Measurements from ENCODE around the gene H2AZ2. TPM values are rescaled to one million over a fixed set of nuclear protein-coding genes. Genes with fewer than 3 reads are reported as not detected.
"Not testable (repeated sequence)": the region's sequence is repeated elsewhere in the genome, so short reads cannot be mapped to it uniquely, and the experiment has no call there.

H2AZ2 gene
- total RNA-seq, 1 experiment from 2014 or later = 188 TPM

GRCh38 chr7:44846816-44847508 lies 925 bp downstream of the H2AZ2 start:
- Histone ChIP-seq H3K36me3 (ENCODE audit: insufficient read depth, low read length) (peaks cover 17% of the 10 kb centered on the region), H3K79me2 (ENCODE audit: low read length) (peaks cover 54% of the 10 kb centered on the region), H3K9me2 (replicated peaks; ENCODE audit: insufficient read depth, low read length) (no peaks in the 10 kb centered on the region), H3K27ac (ENCODE audit: low read length) (peak overlapping the region; percentile 86), H3K4me2 (ENCODE audit: low read depth, low read length, poor library complexity, severe bottlenecking) (peak overlapping the region; percentile 76), H2AFZ (ENCODE audit: low read length) (no peak overlapping the region), H3K9ac (ENCODE audit: low read length) (peak overlapping the region; percentile 86), H4K20me1 (ENCODE audit: insufficient read depth, low read depth, low read length) (peaks cover 11% of the 10 kb centered on the region; the same call in 1 of the 2 replicates), H3K4me1 (ENCODE audit: low read length) (peaks cover 31% of the 10 kb centered on the region), H3K9me3 (ENCODE audit: low read length) (no peaks in the 10 kb centered on the region), H3K4me3 (ENCODE audit: low read length) (peak overlapping the region; percentile 82), H3K27me3 (ENCODE audit: low read length) (no peaks in the 10 kb centered on the region)
- peak; percentile 50 for DNase-seq

GRCh38 chr7:44846390-44846789 lies 1.5 kb downstream of the H2AZ2 start:
- Histone ChIP-seq H3K4me1 (ENCODE audit: low read length) (peaks cover 31% of the 10 kb centered on the region), H3K4me3 (ENCODE audit: low read length) (peak overlapping the region; percentile 82), H3K9ac (ENCODE audit: low read length) (peak overlapping the region; percentile 86), H3K79me2 (ENCODE audit: low read length) (peaks cover 60% of the 10 kb centered on the region), H3K36me3 (ENCODE audit: insufficient read depth, low read length) (peaks cover 21% of the 10 kb centered on the region), H4K20me1 (ENCODE audit: insufficient read depth, low read depth, low read length) (peaks cover 11% of the 10 kb centered on the region; the same call in 1 of the 2 replicates), H3K27ac (ENCODE audit: low read length) (peak overlapping the region; percentile 86), H3K4me2 (ENCODE audit: low read depth, low read length, poor library complexity, severe bottlenecking) (peak overlapping the region; percentile 76)
- not testable (repeated sequence) for H3K9me2 ChIP-seq (replicated peaks; ENCODE audit: insufficient read depth, low read length); H2AFZ ChIP-seq (ENCODE audit: low read length); H3K27me3 ChIP-seq (ENCODE audit: low read length); H3K9me3 ChIP-seq (ENCODE audit: low read length); DNase-seq

- H3K4me1 ChIP-seq (ENCODE audit: low read length) = peaks cover 31% of the 10 kb centered on the region
- H3K27me3 ChIP-seq (ENCODE audit: low read length) = no peaks in the 10 kb centered on the region
- no peak for DNase-seq
- H3K27ac ChIP-seq (ENCODE audit: low read length) = peak overlapping the region; percentile 86
- H3K36me3 ChIP-seq (ENCODE audit: insufficient read depth, low read length) = peaks cover 30% of the 10 kb centered on the region
- H2AFZ ChIP-seq (ENCODE audit: low read length) = no peak overlapping the region
- H3K4me2 ChIP-seq (ENCODE audit: low read depth, low read length, poor library complexity, severe bottlenecking) = peak overlapping the region; percentile 76
- no peaks in the 10 kb centered on the region for H3K9me3 ChIP-seq (ENCODE audit: low read length)
- H3K9ac ChIP-seq (ENCODE audit: low read length) = peak overlapping the region; percentile 86
- no peaks in the 10 kb centered on the region for H3K9me2 ChIP-seq (replicated peaks; ENCODE audit: insufficient read depth, low read length)
- peaks cover 69% of the 10 kb centered on the region for H3K79me2 ChIP-seq (ENCODE audit: low read length)
- peak overlapping the region; percentile 82 for H3K4me3 ChIP-seq (ENCODE audit: low read length)
- peaks cover 11% of the 10 kb centered on the region; the same call in 1 of the 2 replicates for H4K20me1 ChIP-seq (ENCODE audit: insufficient read depth, low read depth, low read length)
Observed at GRCh38 chr7:44845451-44845850, 2.4 kb downstream of the H2AZ2 start.

DNA sequence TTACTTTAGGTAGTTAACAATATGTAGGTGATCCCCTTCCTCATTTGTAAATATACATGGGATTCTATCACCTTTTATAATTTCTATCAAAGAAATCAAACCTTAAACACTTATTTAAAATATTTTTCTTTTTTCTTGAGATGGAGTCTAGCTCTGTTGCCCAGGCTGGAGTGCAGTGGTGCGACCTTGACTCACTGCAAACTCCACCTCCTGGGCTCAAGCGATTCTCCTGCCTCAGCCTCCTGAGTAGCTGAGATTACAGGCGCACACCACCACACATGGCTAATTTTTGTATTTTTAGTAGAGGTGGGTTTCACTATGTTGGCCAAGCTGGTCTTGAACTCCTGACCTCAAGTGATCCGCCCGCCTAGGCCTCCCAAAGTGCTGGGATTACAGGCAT lies 4.4 kb downstream of the H2AZ2 start:
- Histone ChIP-seq H3K4me1 (ENCODE audit: low read length) (peaks cover 21% of the 10 kb centered on the region), H3K36me3 (ENCODE audit: insufficient read depth, low read length) (peaks cover 40% of the 10 kb centered on the region), H4K20me1 (ENCODE audit: insufficient read depth, low read depth, low read length) (peaks cover 11% of the 10 kb centered on the region; the same call in 1 of the 2 replicates), H3K79me2 (ENCODE audit: low read length) (peaks cover 82% of the 10 kb centered on the region)
- H2AFZ ChIP-seq (ENCODE audit: low read length); H3K9me2 ChIP-seq (replicated peaks; ENCODE audit: insufficient read depth, low read length); H3K9me3 ChIP-seq (ENCODE audit: low read length); H3K27ac ChIP-seq (ENCODE audit: low read length); H3K4me2 ChIP-seq (ENCODE audit: low read depth, low read length, poor library complexity, severe bottlenecking); H3K27me3 ChIP-seq (ENCODE audit: low read length); H3K9ac ChIP-seq (ENCODE audit: low read length); H3K4me3 ChIP-seq (ENCODE audit: low read length); DNase-seq: not testable (repeated sequence)

- peaks cover 41% of the 10 kb centered on the region for H3K36me3 ChIP-seq (ENCODE audit: insufficient read depth, low read length)
- H3K9me2 ChIP-seq (replicated peaks; ENCODE audit: insufficient read depth, low read length) = not testable (repeated sequence)
- peaks cover 20% of the 10 kb centered on the region for H3K4me1 ChIP-seq (ENCODE audit: low read length)
Observed at GRCh38 chr7:44842675-44843074, 5.2 kb downstream of the H2AZ2 start.

DNA sequence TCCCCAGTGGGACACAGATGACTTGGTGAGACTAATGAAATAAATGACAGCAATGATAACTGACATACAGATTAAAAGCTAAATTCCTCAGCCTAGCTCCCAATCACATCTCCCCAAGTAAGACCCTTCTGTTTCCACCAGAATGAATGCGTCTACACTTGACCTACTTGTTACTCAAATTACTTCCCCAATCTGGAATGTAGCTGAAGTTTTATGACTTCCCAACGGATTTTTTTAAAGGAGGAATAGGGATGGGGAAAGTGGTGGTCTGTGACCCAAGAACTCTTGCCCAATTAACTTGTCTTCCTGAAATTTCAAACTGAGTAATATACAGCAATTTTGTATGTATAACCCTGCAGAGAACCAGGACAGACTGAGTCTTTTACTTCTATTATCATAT lies 9.1 kb downstream of the H2AZ2 start:
- no peak overlapping the region for H3K9ac ChIP-seq (ENCODE audit: low read length)
- no peaks in the 10 kb centered on the region for H3K9me3 ChIP-seq (ENCODE audit: low read length)
- no peak for DNase-seq
- H3K4me1 ChIP-seq (ENCODE audit: low read length) = no peaks in the 10 kb centered on the region
- no peaks in the 10 kb centered on the region for H4K20me1 ChIP-seq (ENCODE audit: insufficient read depth, low read depth, low read length)
- no peak overlapping the region for H3K27ac ChIP-seq (ENCODE audit: low read length)
- no peaks in the 10 kb centered on the region for H3K9me2 ChIP-seq (replicated peaks; ENCODE audit: insufficient read depth, low read length)
- no peak overlapping the region for H2AFZ ChIP-seq (ENCODE audit: low read length)
- H3K36me3 ChIP-seq (ENCODE audit: insufficient read depth, low read length) = peaks cover 56% of the 10 kb centered on the region
- H3K4me2 ChIP-seq (ENCODE audit: low read depth, low read length, poor library complexity, severe bottlenecking) = no peak overlapping the region
- no peaks in the 10 kb centered on the region for H3K27me3 ChIP-seq (ENCODE audit: low read length)
- H3K4me3 ChIP-seq (ENCODE audit: low read length) = no peak overlapping the region
- H3K79me2 ChIP-seq (ENCODE audit: low read length) = peaks cover 79% of the 10 kb centered on the region

More at GRCh38 chr7:44842675-44843074, 5.2 kb downstream of the H2AZ2 start:
- H3K9me3 ChIP-seq (ENCODE audit: low read length); H3K9ac ChIP-seq (ENCODE audit: low read length); H3K27me3 ChIP-seq (ENCODE audit: low read length); H3K27ac ChIP-seq (ENCODE audit: low read length); H2AFZ ChIP-seq (ENCODE audit: low read length); H3K4me2 ChIP-seq (ENCODE audit: low read depth, low read length, poor library complexity, severe bottlenecking); DNase-seq; H3K4me3 ChIP-seq (ENCODE audit: low read length): not testable (repeated sequence)
- peaks cover 88% of the 10 kb centered on the region for H3K79me2 ChIP-seq (ENCODE audit: low read length)
- H4K20me1 ChIP-seq (ENCODE audit: insufficient read depth, low read depth, low read length) = peaks cover 11% of the 10 kb centered on the region; the same call in 1 of the 2 replicates

GRCh38 chr7:44827567-44827966 lies 20.3 kb downstream of the H2AZ2 start:
- Histone ChIP-seq H3K9me2 (replicated peaks; ENCODE audit: insufficient read depth, low read length) (no peaks in the 10 kb centered on the region), H3K79me2 (ENCODE audit: low read length) (peaks cover 8% of the 10 kb centered on the region; the same call in 1 of the 2 replicates), H2AFZ (ENCODE audit: low read length) (no peak overlapping the region), H3K27me3 (ENCODE audit: low read length) (no peaks in the 10 kb centered on the region), H3K36me3 (ENCODE audit: insufficient read depth, low read length) (peaks cover 41% of the 10 kb centered on the region), H3K9ac (ENCODE audit: low read length) (no peak overlapping the region), H3K4me3 (ENCODE audit: low read length) (no peak overlapping the region), H4K20me1 (ENCODE audit: insufficient read depth, low read depth, low read length) (no peaks in the 10 kb centered on the region), H3K4me1 (ENCODE audit: low read length) (no peaks in the 10 kb centered on the region), H3K27ac (ENCODE audit: low read length) (no peak overlapping the region), H3K9me3 (ENCODE audit: low read length) (no peaks in the 10 kb centered on the region), H3K4me2 (ENCODE audit: low read depth, low read length, poor library complexity, severe bottlenecking) (no peak overlapping the region)
- no peak for DNase-seq

DNA sequence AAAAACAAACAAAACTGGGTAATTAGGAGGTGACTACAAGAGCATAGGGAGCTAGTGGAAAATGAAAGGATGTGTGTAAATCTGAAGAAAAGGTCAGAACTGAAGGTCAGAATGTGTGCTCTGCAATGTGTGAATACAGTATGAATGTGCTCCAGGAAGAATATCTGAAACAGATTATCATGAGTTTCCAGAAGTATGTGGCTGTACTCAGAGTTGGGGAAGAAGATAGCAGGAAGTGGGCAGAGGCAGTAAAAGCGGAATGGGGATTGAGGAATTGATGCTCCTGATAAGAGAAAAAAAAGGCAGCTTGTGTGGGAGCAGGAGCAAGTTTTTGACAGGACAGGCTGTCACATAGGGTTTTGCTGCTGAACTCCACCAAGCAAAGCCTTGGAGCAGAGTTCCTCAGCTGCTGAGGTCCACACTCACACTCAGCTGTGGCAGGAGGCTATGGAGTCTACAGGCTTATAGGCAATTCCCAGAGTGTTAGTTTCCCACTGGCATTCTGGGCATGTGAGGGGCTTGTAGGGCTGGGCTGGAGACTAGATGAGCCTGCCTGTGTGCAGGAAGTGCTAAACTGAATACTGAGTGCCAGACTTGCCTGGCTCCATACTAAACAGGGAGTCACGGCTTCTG lies 22.9 kb downstream of the H2AZ2 start:
- no peak overlapping the region for H3K4me2 ChIP-seq (ENCODE audit: low read depth, low read length, poor library complexity, severe bottlenecking)
- H3K9me2 ChIP-seq (replicated peaks; ENCODE audit: insufficient read depth, low read length) = no peaks in the 10 kb centered on the region
- no peaks in the 10 kb centered on the region for H4K20me1 ChIP-seq (ENCODE audit: insufficient read depth, low read depth, low read length)
- H3K9ac ChIP-seq (ENCODE audit: low read length) = no peak overlapping the region
- no peaks in the 10 kb centered on the region for H3K27me3 ChIP-seq (ENCODE audit: low read length)
- H3K27ac ChIP-seq (ENCODE audit: low read length) = no peak overlapping the region
- no peaks in the 10 kb centered on the region for H3K9me3 ChIP-seq (ENCODE audit: low read length)
- no peak overlapping the region for H3K4me3 ChIP-seq (ENCODE audit: low read length)
- H3K79me2 ChIP-seq (ENCODE audit: low read length) = no peaks in the 10 kb centered on the region
- no peak for DNase-seq
- H3K36me3 ChIP-seq (ENCODE audit: insufficient read depth, low read length) = peaks cover 20% of the 10 kb centered on the region
- H2AFZ ChIP-seq (ENCODE audit: low read length) = no peak overlapping the region
- H3K4me1 ChIP-seq (ENCODE audit: low read length) = no peaks in the 10 kb centered on the region

All from Karpas-422 (cell line).